Activated naive CD8-positive, alpha-beta T cell treated with anti-CD3 and anti-CD28 coated beads, Interleukin-2, amount 50 U/mL, for 24 hours (primary cell): Measurements from ENCODE around the gene ITPR1.

Source experiments
- ATAC-seq: fragments of 150-1000 bp; cut with Tn5 transposase; one replicate; pipeline ENCODE4 v1.10.0; 2021
- DNase-seq: peaks from one replicate; pipeline ENCODE4 v3.0.0; 2021
- H3K27ac Mint-ChIP-seq: one replicate; pipeline ENCODE4 v1.8.0; 2021; ENCODE audit warnings: mild to moderate bottlenecking, mixed read lengths
- H3K27me3 Mint-ChIP-seq: one replicate; pipeline ENCODE4 v1.8.0; 2021; ENCODE audit warnings: mixed read lengths
- H3K36me3 Mint-ChIP-seq: one replicate; pipeline ENCODE4 v1.8.0; 2021; ENCODE audit warnings: low read depth, mixed read lengths
- H3K4me1 Mint-ChIP-seq: one replicate; pipeline ENCODE4 v1.8.0; 2021; ENCODE audit warnings: mixed read lengths
- H3K4me3 Mint-ChIP-seq: one replicate; pipeline ENCODE4 v1.8.0; 2021; ENCODE audit warnings: mild to moderate bottlenecking, moderate library complexity, mixed read lengths
- H3K9me3 Mint-ChIP-seq: one replicate; pipeline ENCODE4 v1.8.0; 2021; ENCODE audit warnings: mixed read lengths

The ITPR1 gene

GRCh38 chr3:4776980-4777581, 283.9 kb downstream of the ITPR1 start:
- DNase-seq (no peak), ATAC-seq (peak; percentile 90)
- Mint-ChIP-seq H3K9me3 (no peaks in the 10 kb centered on the region), H3K36me3 (peaks cover 71% of the 10 kb centered on the region), H3K27me3 (no peaks in the 10 kb centered on the region), H3K27ac (peak overlapping the region; percentile 93), H3K4me1 (peaks cover 48% of the 10 kb centered on the region), H3K4me3 (peak overlapping the region; percentile 41)

- H3K27ac Mint-ChIP-seq = no peak overlapping the region
- no peaks in the 10 kb centered on the region for H3K9me3 Mint-ChIP-seq
- ATAC-seq = no peak
- peaks cover 44% of the 10 kb centered on the region for H3K4me1 Mint-ChIP-seq
- H3K36me3 Mint-ChIP-seq = peaks cover 70% of the 10 kb centered on the region
- DNase-seq = no peak
- H3K4me3 Mint-ChIP-seq = no peak overlapping the region
- no peaks in the 10 kb centered on the region for H3K27me3 Mint-ChIP-seq
Observed at GRCh38 chr3:4778119-4778518, 285.0 kb downstream of the ITPR1 start.

- peak overlapping the region; percentile 44 for H3K27ac Mint-ChIP-seq
- ATAC-seq = no peak
- peaks cover 41% of the 10 kb centered on the region for H3K4me1 Mint-ChIP-seq
- no peak overlapping the region for H3K4me3 Mint-ChIP-seq
- DNase-seq = no peak
- no peaks in the 10 kb centered on the region for H3K9me3 Mint-ChIP-seq
- peaks cover 73% of the 10 kb centered on the region for H3K36me3 Mint-ChIP-seq
- H3K27me3 Mint-ChIP-seq = no peaks in the 10 kb centered on the region
Observed at GRCh38 chr3:4778740-4779139, 285.6 kb downstream of the ITPR1 start.

- Mint-ChIP-seq H3K27me3 (no peaks in the 10 kb centered on the region), H3K9me3 (no peaks in the 10 kb centered on the region), H3K4me3 (no peak overlapping the region), H3K27ac (peak overlapping the region; percentile 50), H3K36me3 (peaks cover 76% of the 10 kb centered on the region), H3K4me1 (peaks cover 34% of the 10 kb centered on the region)
- no peak for ATAC-seq
- no peak for DNase-seq
Observed at GRCh38 chr3:4780545-4780957, 287.4 kb downstream of the ITPR1 start.

GRCh38 chr3:4782095-4782494, 288.9 kb downstream of the ITPR1 start:
- DNase-seq (no peak), ATAC-seq (no peak)
- no peak overlapping the region for H3K27ac Mint-ChIP-seq
- H3K9me3 Mint-ChIP-seq = no peaks in the 10 kb centered on the region
- no peak overlapping the region for H3K4me3 Mint-ChIP-seq
- H3K4me1 Mint-ChIP-seq = peaks cover 19% of the 10 kb centered on the region
- H3K27me3 Mint-ChIP-seq = no peaks in the 10 kb centered on the region
- H3K36me3 Mint-ChIP-seq = peaks cover 84% of the 10 kb centered on the region

- H3K27me3 Mint-ChIP-seq = no peaks in the 10 kb centered on the region
- ATAC-seq (no peak), DNase-seq (no peak)
- no peaks in the 10 kb centered on the region for H3K9me3 Mint-ChIP-seq
- H3K27ac Mint-ChIP-seq = no peak overlapping the region
- no peak overlapping the region for H3K4me3 Mint-ChIP-seq
- peaks cover 80% of the 10 kb centered on the region for H3K36me3 Mint-ChIP-seq
- no peaks in the 10 kb centered on the region for H3K4me1 Mint-ChIP-seq
Observed at GRCh38 chr3:4785551-4785950, 292.4 kb downstream of the ITPR1 start.

GRCh38 chr3:4786431-4786830, 293.3 kb downstream of the ITPR1 start:
- Mint-ChIP-seq H3K27me3 (no peaks in the 10 kb centered on the region), H3K4me3 (no peak overlapping the region), H3K9me3 (no peaks in the 10 kb centered on the region), H3K36me3 (peaks cover 79% of the 10 kb centered on the region), H3K4me1 (no peaks in the 10 kb centered on the region), H3K27ac (no peak overlapping the region)
- DNase-seq (no peak), ATAC-seq (no peak)

- Mint-ChIP-seq H3K4me1 (no peaks in the 10 kb centered on the region), H3K4me3 (no peak overlapping the region), H3K9me3 (no peaks in the 10 kb centered on the region), H3K27me3 (no peaks in the 10 kb centered on the region), H3K27ac (no peak overlapping the region), H3K36me3 (peaks cover 83% of the 10 kb centered on the region)
- ATAC-seq (no peak), DNase-seq (no peak)
Observed at GRCh38 chr3:4791358-4791757, 298.2 kb downstream of the ITPR1 start.

DNA sequence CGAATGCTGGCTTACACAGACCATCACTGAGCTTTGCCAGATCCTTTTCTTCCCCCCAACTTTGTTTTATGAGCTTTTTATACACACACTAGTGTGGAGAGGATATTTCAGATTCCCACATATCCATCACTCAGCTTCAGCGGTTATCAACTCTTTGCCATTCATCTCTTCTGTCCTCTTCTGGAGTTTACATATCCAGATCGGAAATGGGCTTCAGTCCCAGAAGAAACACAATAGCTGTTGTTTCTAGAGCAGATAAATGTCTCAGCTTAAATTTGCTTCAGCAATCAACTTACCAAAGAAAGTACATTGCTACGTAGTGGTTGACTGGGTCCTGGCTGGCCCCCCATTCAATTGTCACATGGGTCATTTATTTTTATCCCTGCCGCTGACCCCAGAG, 300.2 kb downstream of the ITPR1 start:
- H3K27me3 Mint-ChIP-seq = no peaks in the 10 kb centered on the region
- no peak for DNase-seq
- no peaks in the 10 kb centered on the region for H3K9me3 Mint-ChIP-seq
- H3K27ac Mint-ChIP-seq = no peak overlapping the region
- no peak overlapping the region for H3K4me3 Mint-ChIP-seq
- H3K4me1 Mint-ChIP-seq = no peaks in the 10 kb centered on the region
- peaks cover 88% of the 10 kb centered on the region for H3K36me3 Mint-ChIP-seq
- no peak for ATAC-seq

GRCh38 chr3:4794331-4794730, 301.2 kb downstream of the ITPR1 start:
- H3K36me3 Mint-ChIP-seq = peaks cover 85% of the 10 kb centered on the region
- ATAC-seq (no peak), DNase-seq (no peak)
- H3K27me3 Mint-ChIP-seq = no peaks in the 10 kb centered on the region
- H3K9me3 Mint-ChIP-seq = no peaks in the 10 kb centered on the region
- no peak overlapping the region for H3K27ac Mint-ChIP-seq
- H3K4me1 Mint-ChIP-seq = no peaks in the 10 kb centered on the region
- no peak overlapping the region for H3K4me3 Mint-ChIP-seq

GRCh38 chr3:4794798-4795197, 301.6 kb downstream of the ITPR1 start:
- ATAC-seq (no peak), DNase-seq (no peak)
- H3K4me1 Mint-ChIP-seq = no peaks in the 10 kb centered on the region
- H3K27ac Mint-ChIP-seq = no peak overlapping the region
- no peak overlapping the region for H3K4me3 Mint-ChIP-seq
- H3K36me3 Mint-ChIP-seq = peaks cover 85% of the 10 kb centered on the region
- H3K9me3 Mint-ChIP-seq = no peaks in the 10 kb centered on the region
- H3K27me3 Mint-ChIP-seq = no peaks in the 10 kb centered on the region

GRCh38 chr3:4795905-4796304, 302.8 kb downstream of the ITPR1 start:
- Mint-ChIP-seq H3K4me1 (no peaks in the 10 kb centered on the region), H3K4me3 (no peak overlapping the region), H3K27me3 (no peaks in the 10 kb centered on the region), H3K36me3 (peaks cover 86% of the 10 kb centered on the region), H3K9me3 (no peaks in the 10 kb centered on the region), H3K27ac (no peak overlapping the region)
- ATAC-seq (no peak), DNase-seq (no peak)

- H3K36me3 Mint-ChIP-seq = peaks cover 83% of the 10 kb centered on the region
- H3K27ac Mint-ChIP-seq = no peak overlapping the region
- ATAC-seq = no peak
- peaks cover 3% of the 10 kb centered on the region for H3K4me1 Mint-ChIP-seq
- no peaks in the 10 kb centered on the region for H3K9me3 Mint-ChIP-seq
- no peaks in the 10 kb centered on the region for H3K27me3 Mint-ChIP-seq
- H3K4me3 Mint-ChIP-seq = no peak overlapping the region
- DNase-seq = no peak
Observed at GRCh38 chr3:4797201-4797705, 304.1 kb downstream of the ITPR1 start.

DNA sequence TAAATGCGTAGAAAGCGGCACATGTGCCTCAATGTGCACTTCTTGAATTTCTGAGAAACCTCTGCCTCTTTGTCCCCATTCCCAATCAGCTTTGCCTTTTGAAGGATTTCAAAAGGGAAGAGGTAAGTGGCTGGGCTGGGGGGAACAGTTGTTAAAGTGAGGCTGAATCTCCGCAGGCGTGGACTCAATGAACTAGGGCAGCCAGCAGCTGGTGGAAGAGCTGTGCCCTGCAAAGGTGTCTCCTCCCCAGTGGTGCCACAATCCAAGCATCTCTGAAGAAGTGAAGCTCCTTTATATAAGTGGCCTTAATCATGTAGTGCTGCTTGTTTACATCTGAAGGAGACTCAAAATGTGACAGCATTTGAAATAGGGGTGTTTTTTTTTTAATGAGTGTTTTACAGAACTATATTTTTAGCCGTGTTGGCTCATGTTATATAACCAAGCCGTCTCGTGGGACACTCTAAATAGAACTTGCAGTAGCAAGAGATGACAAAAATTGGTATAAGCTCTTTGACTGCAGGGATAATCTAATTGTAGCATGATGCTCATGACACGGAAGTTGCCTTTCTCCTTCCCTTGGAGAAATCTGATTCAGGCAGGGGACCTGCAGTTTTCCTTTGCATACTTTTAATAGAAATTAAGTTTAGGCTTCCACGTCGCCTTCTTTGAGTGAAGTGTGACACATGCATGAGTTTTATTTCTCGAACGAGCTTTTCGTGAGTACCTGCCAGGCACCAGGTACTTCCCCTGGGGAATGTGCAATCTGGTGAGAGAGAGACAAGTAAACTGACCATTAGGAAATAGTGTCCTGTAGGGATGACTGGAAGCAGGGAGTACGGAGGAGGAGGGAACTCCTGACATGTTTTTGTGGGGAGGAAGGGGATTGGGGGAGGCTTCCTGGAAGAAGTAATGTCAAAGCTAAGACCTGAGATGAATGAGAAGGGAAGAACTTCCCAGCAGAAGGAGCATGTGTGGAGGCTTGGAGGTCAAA, 306.4 kb downstream of the ITPR1 start:
- no peak overlapping the region for H3K27ac Mint-ChIP-seq
- H3K4me1 Mint-ChIP-seq = peaks cover 17% of the 10 kb centered on the region
- DNase-seq (no peak), ATAC-seq (no peak)
- no peaks in the 10 kb centered on the region for H3K9me3 Mint-ChIP-seq
- H3K27me3 Mint-ChIP-seq = no peaks in the 10 kb centered on the region
- no peak overlapping the region for H3K4me3 Mint-ChIP-seq
- H3K36me3 Mint-ChIP-seq = peaks cover 82% of the 10 kb centered on the region

DNA sequence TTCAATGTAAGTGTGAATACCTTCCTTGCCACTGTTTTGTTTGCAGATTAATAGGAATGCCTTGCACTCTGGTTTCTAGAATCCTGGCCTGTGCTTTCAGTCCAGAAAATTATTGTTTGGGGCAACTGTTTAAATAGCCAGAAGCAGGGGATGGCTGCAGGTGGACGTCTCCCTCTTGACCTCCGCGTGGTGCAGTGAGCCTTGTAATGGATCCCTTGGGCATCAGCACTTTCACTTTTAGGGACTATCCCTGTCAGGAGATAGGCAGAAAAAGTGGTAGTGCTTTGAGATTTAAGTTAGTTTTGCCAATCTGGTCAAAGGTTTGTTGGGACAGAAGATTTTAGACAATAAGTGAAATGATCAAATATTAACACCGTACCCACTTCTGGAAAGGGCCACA, 307.4 kb downstream of the ITPR1 start:
- no peak overlapping the region for H3K27ac Mint-ChIP-seq
- no peak for ATAC-seq
- DNase-seq = no peak

More for the DNA sequence above, 307.4 kb downstream of the ITPR1 start:
- no peak overlapping the region for H3K4me3 Mint-ChIP-seq
- H3K4me1 Mint-ChIP-seq = peaks cover 27% of the 10 kb centered on the region
- H3K27me3 Mint-ChIP-seq = no peaks in the 10 kb centered on the region
- H3K9me3 Mint-ChIP-seq = no peaks in the 10 kb centered on the region
- peaks cover 80% of the 10 kb centered on the region for H3K36me3 Mint-ChIP-seq
